K562 (cell line): Measurements from ENCODE around the gene NPC1L1. TPM values are rescaled to one million over a fixed set of nuclear protein-coding genes. Genes with fewer than 3 reads are reported as not detected.

Source experiments
- ATAC-seq: fragments of 200-7000 bp; cut with Tn5 transposase; 3 replicates; pipeline ENCODE4 v1.9.1; 2020; ENCODE audit warnings: moderate library complexity
- BruUV-seq: library from RNA; stranded (reverse); fragments of 400-500 nt; replicated peaks from 2 replicates; lab custom pipeline; 2021; lab: Mats Ljungman, UMichigan
- CTCF ChIA-PET: fragments of 300-600 bp; formaldehyde crosslinking; extraction: SDS; loops from one replicate; lab custom pipeline; 2021; ENCODE audit warnings: low intra/inter-chr PET ratio; lab: Yijun Ruan, JAX
- POLR2A ChIA-PET: fragments of 300-600, 350-650 bp; sonication (Branson Sonifier 250); formaldehyde crosslinking; extraction: SDS; loops from one replicate; lab custom pipeline; 2021; ENCODE audit warnings: antibody characterized with exemption, inconsistent platforms; lab: Yijun Ruan, JAX
- DNase-seq, 4 experiments: peaks; one replicate each; pipeline versions ENCODE4 v3.0.0 to v3.0.0-alpha.2; 2011 to 2018; ENCODE audit warnings: low spot score in 3 of 4, mixed read lengths in 3 of 4; ENCODE audit errors: extremely low read depth in 1 of 4
- FAIRE-seq: peaks from 2 replicates; lab custom pipeline; 2011; peaks lifted over from hg19 to GRCh38; lab: Jason Lieb, UNC
- H2AFZ ChIP-seq: 2 replicates; pipeline ENCODE4 v1.6.0; 2011; ENCODE audit warnings: low read depth, low read length, control low read depth, inconsistent platforms
- H3K27ac ChIP-seq: fragments of 200-600 bp; 3 replicates; pipeline ENCODE4 v1.8.0; 2011; ENCODE audit warnings: low read depth, mild to moderate bottlenecking, control low read depth, inconsistent platforms, low read length, moderate library complexity, mixed read lengths; ENCODE audit errors: extremely low read depth
- H3K27me3 ChIP-seq, 2 experiments: fragments of 300-600 bp in 1 of 2; 2 replicates in 1 of 2; 3 replicates in 1 of 2; pipeline versions ENCODE4 v1.6.0 to v1.8.0; 2011; ENCODE audit warnings: inconsistent platforms in 2 of 2, low read length in 2 of 2, mild to moderate bottlenecking in 1 of 2, mixed read lengths in 1 of 2, moderate library complexity in 1 of 2; ENCODE audit not compliant: control insufficient read depth in 2 of 2, insufficient read depth in 2 of 2
- H3K36me3 ChIP-seq: fragments of 300-600 bp; 3 replicates; pipeline ENCODE4 v1.8.0; 2011; ENCODE audit warnings: mild to moderate bottlenecking, low read length, inconsistent platforms; ENCODE audit not compliant: control insufficient read depth, insufficient read depth
- H3K4me1 ChIP-seq, 2 experiments: fragments of 200-600 bp in 1 of 2; replicated peaks in 1 of 2; 2 replicates in 1 of 2; 3 replicates in 1 of 2; pipeline versions ENCODE4 v1.5.1 to v1.8.0; 2011; ENCODE audit warnings: inconsistent platforms in 2 of 2, low read length in 2 of 2, mild to moderate bottlenecking in 1 of 2, mixed read lengths in 1 of 2, moderate library complexity in 1 of 2; ENCODE audit not compliant: control insufficient read depth in 2 of 2, insufficient read depth in 2 of 2
- H3K4me2 ChIP-seq: 2 replicates; pipeline ENCODE4 v1.6.1; 2011; ENCODE audit warnings: low read length, control low read depth, inconsistent platforms, mixed read lengths; ENCODE audit not compliant: insufficient read depth
- H3K4me3 ChIP-seq: fragments of 200-600 bp; sonication (generic), shearing (Covaris generic); 2 replicates; pipeline ENCODE4 v1.5.1; 2016; ENCODE audit warnings: control low read depth, inconsistent platforms
- H3K79me2 ChIP-seq: fragments of 200-600 bp; 3 replicates; pipeline ENCODE4 v1.8.0; 2011; ENCODE audit warnings: low read length, inconsistent platforms; ENCODE audit not compliant: control insufficient read depth, insufficient read depth
- H3K9ac ChIP-seq, 2 experiments: 2 replicates each; pipeline versions ENCODE4 v1.6.0 to v1.6.1; 2011; ENCODE audit warnings: low read depth in 2 of 2, low read length in 2 of 2, control low read depth in 1 of 2, inconsistent platforms in 1 of 2, mild to moderate bottlenecking in 1 of 2, mixed read lengths in 1 of 2; ENCODE audit not compliant: insufficient read depth in 1 of 2
- H3K9me1 ChIP-seq: one replicate; pipeline ENCODE4 v1.6.0; 2011; ENCODE audit warnings: inconsistent platforms, mild to moderate bottlenecking, low read length, moderate library complexity; ENCODE audit not compliant: control insufficient read depth, insufficient read depth
- H3K9me3 ChIP-seq: replicated peaks from 2 replicates; pipeline ENCODE4 v1.5.1; 2011; ENCODE audit warnings: low read depth, low read length, inconsistent platforms; ENCODE audit not compliant: control insufficient read depth, insufficient read depth
- H4K20me1 ChIP-seq: replicated peaks from 2 replicates; pipeline ENCODE4 v1.6.1; 2011; ENCODE audit warnings: low read length, inconsistent platforms, mixed read lengths; ENCODE audit not compliant: control insufficient read depth, insufficient read depth
- FOXP1 ChIP-seq: sonication (generic); formaldehyde crosslinking; IDR thresholded peaks from 2 replicates; pipeline ENCODE4 v1.8.0; 2022; ENCODE audit warnings: mild to moderate bottlenecking, missing genetic modification reagents
- KAT8 ChIP-seq: fragments of 450-650 bp; IDR thresholded peaks from 2 replicates; pipeline ENCODE4 v1.6.1; 2016; ENCODE audit warnings: low read depth, mild to moderate bottlenecking
- NKRF ChIP-seq: fragments of 450-650 bp; IDR thresholded peaks from 2 replicates; pipeline ENCODE4 v1.6.1; 2016; ENCODE audit warnings: borderline replicate concordance
- POLR2A ChIP-seq: fragments of 450-650 bp; conservative IDR thresholded peaks from 2 replicates; pipeline ENCODE4 v1.6.1; 2016
- SP1 ChIP-seq: sonication (generic); formaldehyde crosslinking; IDR thresholded peaks from 2 replicates; pipeline ENCODE4 v1.8.1; 2022; ENCODE audit warnings: mild to moderate bottlenecking, missing genetic modification reagents
- STAT5B ChIP-seq: fragments of 250-450 bp; sonication (Bioruptor Pico); IDR thresholded peaks from 2 replicates; pipeline ENCODE4 v1.8.0; 2021; ENCODE audit warnings: mild to moderate bottlenecking, inconsistent platforms
- TRIM24 ChIP-seq, 2 experiments: fragments of 450-650 bp; IDR thresholded peaks; 2 replicates each; pipeline ENCODE4 v1.6.1; 2016
- ZC3H4 ChIP-seq: sonication (generic); formaldehyde crosslinking; IDR thresholded peaks from 2 replicates; pipeline ENCODE4 v1.9.0; 2021; ENCODE audit warnings: missing genetic modification reagents, borderline replicate concordance
- WGBS: fragments of 100-300 bp; shearing (Covaris generic); methylation state at CpG from one replicate; pipeline ENCODE4 v1.1.6; 2016; ENCODE audit warnings: low coverage, mixed read lengths; ENCODE audit not compliant: insufficient coverage; ENCODE audit errors: missing lambda C conversion rate; 5-methylcytosine and 5-hydroxymethylcytosine counted together
- in situ Hi-C: fragments of 300-500 bp; cut with MboI; formaldehyde crosslinking; loops from 4 replicates; pipeline ENCODE4 v1.15.0; 2018; ENCODE audit warnings: inconsistent platforms, mixed read lengths
- intact Hi-C: fragments of 100-400 bp; cut with micrococcal nuclease; formaldehyde crosslinking; loops from 2 replicates; pipeline ENCODE4 v1.14.2; 2022
- polyA plus RNA-seq, 8 experiments: library from polyadenylated mRNA; depleted of rRNA in 4 of 8; stranded (reverse) in 5 of 8; unstranded in 3 of 8; fragments of >200 nt; fragmentation: Nextera tagmentation in 2 of 8; fragmentation: Illumina TruSeq in 1 of 8; extraction: Ambion mirVana in 2 of 8; extraction: Trizol in 1 of 8; gene quantifications; 2 replicates each; pipeline versions ENCODE4 v1.2.1 to v1.2.3, GENCODE V29; 2011 to 2014; ENCODE audit warnings: inconsistent platforms in 1 of 8, missing spikeins in 1 of 8
- total RNA-seq, 7 experiments: library from RNA; depleted of rRNA in 6 of 7; stranded (reverse); fragments of >200 nt in 6 of 7; fragmentation: Illumina TruSeq in 2 of 7; extraction: Trizol in 2 of 7; gene quantifications; 2 replicates each; pipeline versions ENCODE4 v1.2.1 to v1.2.3, GENCODE V29; 2011 to 2021; ENCODE audit warnings: low replicate concordance in 1 of 7

NPC1L1 gene
- total and polyA plus RNA-seq, 9 of the 15 experiments (the other 6 are each of a cell fraction or from before 2014, with no cell fraction given): 0.01 to 0.18 (median 0.07) TPM; not detected in 4

- no peak for FAIRE-seq
- Histone ChIP-seq H3K4me1 (peaks cover 51 to 54% of the 10 kb centered on the region in 2 experiments; a peak in 4 of 5 replicates), H3K27ac (no peak overlapping the region), H4K20me1 (peaks cover 21% of the 10 kb centered on the region), H3K4me3 (no peak overlapping the region), H3K9me3 (no peaks in the 10 kb centered on the region), H2AFZ (no peak overlapping the region), H3K4me2 (0 out of 2 replicates have a peak overlapping the region, but pooled peaks have one; percentile 55), H3K27me3 (no peaks in the 10 kb centered on the region), H3K36me3 (peaks cover 62% of the 10 kb centered on the region), H3K79me2 (peaks cover 16% of the 10 kb centered on the region), H3K9me1 (peaks cover 10% of the 10 kb centered on the region), H3K9ac (peak overlapping the region in 1 of 2 experiments; percentile 1; a peak in 1 of 4 replicates)
- in situ Hi-C loops: no loop called here
- no TSS peak for BruUV-seq
- ChIA-PET POLR2A (interaction anchor here (0.6 to 3.8 kb wide), 7 partner anchors 8 to 409 kb away, joined by 3 to 38 read pairs (median 4); partner anchors contain the start of genes DDX56, NUDCD3 and TMED4), CTCF (interaction anchor here (1.5 kb wide), 1 partner anchor 323 kb away, joined by 7 read pairs; no protein-coding TSS in a partner anchor)
- peak in 1 of 4 experiments; percentile 4 for DNase-seq
- no peak for ATAC-seq
- WGBS: 91% methylated on average over 2 of the region's 2 CpGs
- intact Hi-C loops: loop anchor here (5.0 kb wide), 3 partner anchors 67 to 322 kb away; no protein-coding TSS in a partner anchor
- TF ChIP-seq STAT5B (CRISPR knock-in tag): no peak
- TF ChIP-seq KAT8: no peak
- TF ChIP-seq SP1 (CRISPR knock-in tag): no peak
- no peak for TF ChIP-seq NKRF
- 0 out of 2 replicates have a peak, but pooled peaks have one; percentile 18 for TF ChIP-seq POLR2A
- no peak for TF ChIP-seq FOXP1
- no peak for TF ChIP-seq ZC3H4 (CRISPR knock-in tag)
- no peak for TF ChIP-seq TRIM24 (IDR thresholded peaks at IDR 0.05)
Measured at GRCh38 chr7:44564606-44565005, 23.5 kb upstream of the NPC1L1 start.
